Transverse colon (tissue), 4 donors: Measurements from ENCODE around the gene APOB. TPM values are rescaled to one million over a fixed set of nuclear protein-coding genes. Genes with fewer than 3 reads are reported as not detected.

Experiments
- DNase-seq: peaks from one replicate; pipeline ENCODE4 v3.0.0-alpha.2; 2019
- H3K27ac ChIP-seq, 4 donors: fragments of 200-600 bp; sonication (generic); 2 replicates each; pipeline ENCODE4 v1.5.1; 2016 to 2018; ENCODE audit warnings: inconsistent platforms in 4 of 4
- H3K27me3 ChIP-seq: fragments of 200-600 bp; sonication (generic); 2 replicates; pipeline ENCODE4 v1.5.1; 2017; ENCODE audit warnings: inconsistent platforms
- H3K36me3 ChIP-seq, 4 donors: fragments of 200-600 bp; sonication (generic); 2 replicates each; pipeline ENCODE4 v1.5.1; 2017 to 2019; ENCODE audit warnings: inconsistent platforms in 4 of 4
- H3K4me1 ChIP-seq, 4 donors: fragments of 200-600 bp; sonication (generic); 2 replicates each; pipeline ENCODE4 v1.5.1; 2017 to 2020; ENCODE audit warnings: inconsistent platforms in 4 of 4
- H3K4me3 ChIP-seq, 4 donors: fragments of 200-600 bp; sonication (generic); 1 replicate in 1 of 4; 2 replicates in 3 of 4; pipeline versions ENCODE4 v1.5.1 to v1.6.1; 2017 to 2019; ENCODE audit warnings: inconsistent platforms in 4 of 4
- H3K9me3 ChIP-seq, 2 donors: fragments of 200-600 bp; sonication (generic); 2 replicates each; pipeline ENCODE4 v1.5.1; 2017 to 2019; ENCODE audit warnings: inconsistent platforms in 2 of 2
- CTCF ChIP-seq, 5 experiments: fragments of 200-600 bp in 3 of 5; fragments of 450-650 bp in 2 of 5; sonication (generic) in 3 of 5; IDR thresholded peaks; 1 replicate in 2 of 5; 2 replicates in 3 of 5; pipeline ENCODE4 v1.5.1; 2016 to 2017; ENCODE audit warnings: antibody characterized with exemption in 5 of 5, inconsistent platforms in 3 of 5, mild to moderate bottlenecking in 2 of 5, moderate library complexity in 1 of 5
- EP300 ChIP-seq: sonication (generic); formaldehyde crosslinking; IDR thresholded peaks from one replicate; pipeline ENCODE4 v1.6.1; 2017; ENCODE audit warnings: antibody characterized with exemption, low read depth
- POLR2A ChIP-seq: fragments of 450-650 bp; IDR thresholded peaks from one replicate; pipeline ENCODE4 v1.6.1; 2016; ENCODE audit warnings: antibody characterized with exemption, mild to moderate bottlenecking, moderate library complexity
- POLR2AphosphoS5 ChIP-seq, 3 donors: sonication (generic); formaldehyde crosslinking; IDR thresholded peaks; one replicate each; pipeline ENCODE4 v1.6.1; 2016; ENCODE audit warnings: antibody characterized with exemption in 3 of 3
- WGBS, 2 donors: methylation state at CpG; one replicate each; pipeline ENCODE4 v1.1.5; 2018; ENCODE audit warnings: low coverage in 1 of 2; 5-methylcytosine and 5-hydroxymethylcytosine counted together
- in situ Hi-C, 4 donors: fragments of 200-750 bp; cut with MboI; loops; one replicate each; pipeline versions ENCODE4 v1.15.0 to v1.15.1; 2017; ENCODE audit warnings: low sequenced_read_pairs in 3 of 4, low pct_ligation_motif_present in 1 of 4, low pct_unique_long_range_greater_than_20kb in 1 of 4
- intact Hi-C: fragments of 100-400 bp; cut with DNase I; formaldehyde crosslinking; loops from one replicate; pipeline ENCODE4 v1.15.1; 2023; ENCODE audit warnings: low total_unique reads
- total RNA-seq, 4 donors: library from RNA; depleted of rRNA; stranded (reverse); fragments of >200 nt; gene quantifications; one replicate each; pipeline ENCODE4 v1.1.0, GENCODE V29; 2016

Gene APOB
- total RNA-seq, 4 donors from 2014 or later = 0.55 to 0.95 (median 0.67) TPM

- Histone ChIP-seq H3K36me3 (no peaks in the 10 kb centered on the region), H3K4me3 (no peak overlapping the region), H3K27ac (no peak overlapping the region), H3K9me3 (no peaks in the 10 kb centered on the region), H3K4me1 (peaks cover 0 to 15% (median 4%) of the 10 kb centered on the region in 4 donors), H3K27me3 (peaks cover 18% of the 10 kb centered on the region)
- TF ChIP-seq EP300 (no peak), CTCF (IDR thresholded peaks at IDR 0.05) (no peak), POLR2AphosphoS5 (IDR thresholded peaks at IDR 0.05) (no peak), POLR2A (no peak)
- DNase-seq = no peak
- in situ Hi-C loops (loop anchor here in 3 of 4 donors (10.0 to 25.0 kb wide), 3 partner anchors 75 to 275 kb away; no protein-coding TSS in a partner anchor), intact Hi-C loops (loop anchor here (5.0 kb wide), 1 partner anchor 77 kb away; no protein-coding TSS in a partner anchor)
- WGBS, 2 donors = 70% methylated on average over 10 of the region's 10 CpGs; no CpG with 5 or more reads in 1 of the 2 donors
Measured at GRCh38 chr2:21039979-21040467, 3.9 kb downstream of the APOB start.

DNA sequence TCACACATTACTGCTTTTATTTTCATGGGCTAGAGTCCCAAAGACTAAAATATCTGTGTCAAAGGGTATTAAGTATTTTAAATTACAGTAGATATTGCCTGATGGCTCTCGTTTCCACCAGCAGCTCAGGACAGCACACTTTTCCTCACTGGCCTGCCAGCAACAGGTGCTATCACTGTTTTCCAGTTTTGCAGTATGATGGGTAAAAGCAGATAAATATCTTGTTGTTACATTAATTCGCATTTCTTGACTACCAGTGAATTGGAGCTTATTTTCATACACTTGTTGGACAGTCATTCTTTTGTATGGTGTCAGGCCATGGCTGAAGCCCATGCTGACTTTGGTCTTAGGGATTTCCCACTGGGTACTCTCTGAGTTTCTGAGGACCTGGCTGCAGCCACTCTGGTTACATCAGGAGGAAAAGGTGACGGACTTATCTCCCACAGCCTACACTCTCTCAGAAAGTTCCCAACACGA lies 4.8 kb downstream of the APOB start:
- WGBS, 2 donors = 55% methylated on average over 4 of the region's 4 CpGs; no CpG with 5 or more reads in 1 of the 2 donors
- intact Hi-C loops = no loop called here
- Histone ChIP-seq H3K27ac (peak overlapping the region in 3 of 4 donors; percentile 48 to 57 (median 53)), H3K36me3 (no peaks in the 10 kb centered on the region), H3K9me3 (no peaks in the 10 kb centered on the region), H3K4me1 (peaks cover 0 to 15% (median 4%) of the 10 kb centered on the region in 4 donors), H3K27me3 (peaks cover 12% of the 10 kb centered on the region), H3K4me3 (no peak overlapping the region)
- TF ChIP-seq POLR2AphosphoS5 (IDR thresholded peaks at IDR 0.05) (no peak), CTCF (IDR thresholded peaks at IDR 0.05) (no peak), POLR2A (no peak), EP300 (no peak)
- in situ Hi-C loops = loop anchor here in 2 of 4 donors (25.0 kb wide), 1 partner anchor 273 kb away; no protein-coding TSS in a partner anchor
- DNase-seq = no peak

DNA sequence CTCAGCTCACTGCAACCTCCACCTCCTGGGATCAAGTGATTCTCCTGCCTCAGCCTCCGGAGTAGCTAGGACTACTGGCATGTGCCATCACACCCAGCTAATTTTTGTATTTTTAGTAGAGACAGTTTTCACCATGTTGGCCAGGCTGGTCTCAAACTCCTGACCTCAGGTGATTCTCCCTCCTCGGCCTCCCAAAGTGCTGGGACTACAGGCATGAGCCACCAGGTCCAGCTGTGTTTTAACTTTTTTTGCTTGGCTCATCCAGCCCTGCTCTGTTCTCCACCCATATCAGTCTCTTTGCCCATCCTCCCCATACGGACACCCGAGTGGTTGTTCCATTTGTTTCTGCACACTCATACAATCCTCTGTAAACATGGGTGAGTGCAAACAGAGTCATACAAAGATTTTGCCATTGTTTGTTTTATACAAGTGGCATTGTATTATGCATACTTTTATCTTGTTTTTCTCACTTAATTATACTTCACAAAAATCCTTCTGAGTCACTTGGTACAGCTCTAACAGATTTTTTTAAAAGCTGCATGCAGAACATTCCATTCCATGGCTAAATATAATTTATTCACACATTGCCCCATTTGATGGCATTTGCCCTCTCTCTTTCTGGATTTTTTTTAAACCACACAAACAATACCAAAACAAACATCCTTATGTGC lies 5.3 kb downstream of the APOB start:
- TF ChIP-seq CTCF (IDR thresholded peaks at IDR 0.05) (no peak), POLR2AphosphoS5 (IDR thresholded peaks at IDR 0.05) (peak; percentile 15 to 38 (median 18)), EP300 (peak; percentile 62)
- H3K27ac ChIP-seq = peak overlapping the region in 3 of 4 donors; percentile 53 to 57 (median 53)
- in situ Hi-C loops = loop anchor here in 2 of 4 donors (25.0 kb wide), 1 partner anchor 274 kb away; no protein-coding TSS in a partner anchor

GRCh38 chr2:21037671-21038108 lies 6.2 kb downstream of the APOB start:
- Histone ChIP-seq H3K27ac (no peak overlapping the region), H3K4me1 (peaks cover 0 to 8% (median 0%) of the 10 kb centered on the region in 4 donors), H3K9me3 (no peaks in the 10 kb centered on the region), H3K4me3 (no peak overlapping the region), H3K36me3 (no peaks in the 10 kb centered on the region), H3K27me3 (no peaks in the 10 kb centered on the region)
- in situ Hi-C loops (loop anchor here in 2 of 4 donors (25.0 kb wide), 1 partner anchor 275 kb away; no protein-coding TSS in a partner anchor), intact Hi-C loops (no loop called here)
- TF ChIP-seq EP300 (no peak), POLR2AphosphoS5 (IDR thresholded peaks at IDR 0.05) (no peak), CTCF (IDR thresholded peaks at IDR 0.05) (no peak), POLR2A (no peak)
- 69 to 100% methylated on average over 1 to 3 of the region's 3 CpGs for WGBS, 2 donors
- DNase-seq = no peak

More for the DNA sequence above, 5.3 kb downstream of the APOB start:
- no peak overlapping the region for H3K4me3 ChIP-seq
- no peak for DNase-seq
- H3K36me3 ChIP-seq = no peaks in the 10 kb centered on the region
- H3K27me3 ChIP-seq = peaks cover 6% of the 10 kb centered on the region
- H3K4me1 ChIP-seq = peaks cover 0 to 14% (median 4%) of the 10 kb centered on the region in 4 donors
- WGBS, 2 donors = 44 to 50% methylated on average over 3 to 4 of the region's 4 CpGs
- intact Hi-C loops = no loop called here
- H3K9me3 ChIP-seq = no peaks in the 10 kb centered on the region
